SK-N-SH treated with all-trans-retinoic acid at 6 μM for 48 hours (cell line): Measurements from ENCODE around the gene ZNF503.
"Not testable (repeated sequence)": the region's sequence is repeated elsewhere in the genome, so short reads cannot be mapped to it uniquely, and the experiment has no call there.

ENCODE experiments used
- ATAC-seq: fragments of 200-7000 bp; cut with Tn5 transposase; 3 replicates; pipeline ENCODE4 v1.9.1; 2020; ENCODE audit warnings: mild to moderate bottlenecking, moderate library complexity
- ARNTL ChIP-seq: fragments of 450-650 bp; formaldehyde crosslinking; IDR thresholded peaks from 2 replicates; pipeline ENCODE4 v1.5.0; 2020; ENCODE audit warnings: low read depth, mild to moderate bottlenecking, moderate library complexity, borderline replicate concordance
- BACH2 ChIP-seq: fragments of 250-450 bp; sonication (Bioruptor Pico); IDR thresholded peaks from 2 replicates; pipeline ENCODE4 v1.9.0; 2021; ENCODE audit warnings: mild to moderate bottlenecking, borderline replicate concordance
- CSDC2 ChIP-seq: fragments of 250-450 bp; sonication (Bioruptor Pico); IDR thresholded peaks from 2 replicates; pipeline ENCODE4 v1.5.0; 2020; ENCODE audit warnings: mild to moderate bottlenecking, moderate library complexity
- ESRRG ChIP-seq: fragments of 250-450 bp; sonication (Bioruptor Pico); IDR thresholded peaks from 2 replicates; pipeline ENCODE4 v1.6.1; 2021; ENCODE audit warnings: mild to moderate bottlenecking
- GLIS3 ChIP-seq: fragments of 250-450 bp; sonication (Bioruptor Pico); IDR thresholded peaks from 2 replicates; pipeline ENCODE4 v1.5.0; 2020; ENCODE audit warnings: mild to moderate bottlenecking, moderate library complexity
- ISL1 ChIP-seq: fragments of 250-450 bp; sonication (Bioruptor Pico); IDR thresholded peaks from 2 replicates; pipeline ENCODE4 v2.1.2; 2022; ENCODE audit warnings: mild to moderate bottlenecking, moderate library complexity
- OSR1 ChIP-seq: fragments of 250-450 bp; sonication (Bioruptor Pico); IDR thresholded peaks from 2 replicates; pipeline ENCODE4 v1.8.0; 2022; ENCODE audit warnings: moderate library complexity, mild to moderate bottlenecking, inconsistent platforms
- PPARA ChIP-seq: fragments of 250-450 bp; sonication (Bioruptor Pico); IDR thresholded peaks from 2 replicates; pipeline ENCODE4 v1.5.0; 2020; ENCODE audit warnings: mild to moderate bottlenecking, borderline replicate concordance
- RARB ChIP-seq: fragments of 250-450 bp; sonication (Bioruptor Pico); IDR thresholded peaks from 2 replicates; pipeline ENCODE4 v1.8.0; 2021; ENCODE audit warnings: mild to moderate bottlenecking, moderate library complexity
- SNAI2 ChIP-seq: fragments of 250-450 bp; sonication (Bioruptor Pico); IDR thresholded peaks from 2 replicates; pipeline ENCODE4 v1.5.0; 2020; ENCODE audit warnings: mild to moderate bottlenecking, moderate library complexity
- ZC3H10 ChIP-seq: fragments of 250-450 bp; sonication (Bioruptor Pico); IDR thresholded peaks from 2 replicates; pipeline ENCODE4 v1.5.1; 2021; ENCODE audit warnings: mild to moderate bottlenecking, moderate library complexity
- ZNF565 ChIP-seq: fragments of 450-650 bp; formaldehyde crosslinking; conservative IDR thresholded peaks from 2 replicates; pipeline ENCODE4 v1.5.0; 2020; ENCODE audit warnings: low read depth, mild to moderate bottlenecking, moderate library complexity
- ZNF8 ChIP-seq: fragments of 450-650 bp; formaldehyde crosslinking; IDR thresholded peaks from 2 replicates; pipeline ENCODE4 v1.5.0; 2020; ENCODE audit warnings: mild to moderate bottlenecking, moderate library complexity
- TF ChIP-seq, protein P1 (sequence below): fragments of 250-450 bp; sonication (Bioruptor Pico); IDR thresholded peaks from 2 replicates; pipeline ENCODE4 v1.5.0; 2020; ENCODE audit warnings: mild to moderate bottlenecking, moderate library complexity
- TF ChIP-seq, protein P2 (sequence below): fragments of 250-450 bp; sonication (Bioruptor Pico); IDR thresholded peaks from 2 replicates; pipeline ENCODE4 v1.5.1; 2021; ENCODE audit warnings: mild to moderate bottlenecking, moderate library complexity
- TF ChIP-seq, protein P3 (sequence below): fragments of 250-450 bp; sonication (Bioruptor Pico); IDR thresholded peaks from 2 replicates; pipeline ENCODE4 v1.8.0; 2020; ENCODE audit warnings: mild to moderate bottlenecking, moderate library complexity, borderline replicate concordance
- TF ChIP-seq, protein P4 (sequence below): fragments of 250-450 bp; sonication (Bioruptor Pico); IDR thresholded peaks from 2 replicates; pipeline ENCODE4 v1.5.1; 2020; ENCODE audit warnings: low read depth, mild to moderate bottlenecking, moderate library complexity

ZNF503 gene

DNA sequence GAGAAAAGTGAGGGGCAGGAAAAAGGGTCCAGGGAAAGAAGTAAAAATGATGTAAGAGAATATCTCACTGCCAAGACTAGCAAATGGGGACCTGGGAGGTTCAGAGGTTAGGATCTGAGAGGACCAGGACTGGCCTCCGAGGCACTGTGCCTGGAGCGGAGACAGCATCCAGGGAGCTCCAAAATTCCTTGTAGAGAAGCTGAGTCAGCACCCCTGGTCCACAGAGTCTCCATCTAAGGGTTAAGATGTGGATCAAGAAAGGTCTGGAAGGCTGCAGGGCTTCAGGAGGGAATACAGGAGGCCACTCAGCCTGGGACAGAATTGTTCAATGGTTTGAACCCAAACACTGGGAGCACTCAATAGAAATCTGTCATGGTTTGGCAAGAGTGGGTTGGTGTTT, 30.6 kb downstream of the ZNF503 start:
- TF ChIP-seq ZC3H10 (CRISPR knock-in tag) (no peak), OSR1 (no peak), ESRRG (CRISPR knock-in tag) (no peak), PPARA (CRISPR knock-in tag) (no peak)
- TF ChIP-seq, protein P1, sequence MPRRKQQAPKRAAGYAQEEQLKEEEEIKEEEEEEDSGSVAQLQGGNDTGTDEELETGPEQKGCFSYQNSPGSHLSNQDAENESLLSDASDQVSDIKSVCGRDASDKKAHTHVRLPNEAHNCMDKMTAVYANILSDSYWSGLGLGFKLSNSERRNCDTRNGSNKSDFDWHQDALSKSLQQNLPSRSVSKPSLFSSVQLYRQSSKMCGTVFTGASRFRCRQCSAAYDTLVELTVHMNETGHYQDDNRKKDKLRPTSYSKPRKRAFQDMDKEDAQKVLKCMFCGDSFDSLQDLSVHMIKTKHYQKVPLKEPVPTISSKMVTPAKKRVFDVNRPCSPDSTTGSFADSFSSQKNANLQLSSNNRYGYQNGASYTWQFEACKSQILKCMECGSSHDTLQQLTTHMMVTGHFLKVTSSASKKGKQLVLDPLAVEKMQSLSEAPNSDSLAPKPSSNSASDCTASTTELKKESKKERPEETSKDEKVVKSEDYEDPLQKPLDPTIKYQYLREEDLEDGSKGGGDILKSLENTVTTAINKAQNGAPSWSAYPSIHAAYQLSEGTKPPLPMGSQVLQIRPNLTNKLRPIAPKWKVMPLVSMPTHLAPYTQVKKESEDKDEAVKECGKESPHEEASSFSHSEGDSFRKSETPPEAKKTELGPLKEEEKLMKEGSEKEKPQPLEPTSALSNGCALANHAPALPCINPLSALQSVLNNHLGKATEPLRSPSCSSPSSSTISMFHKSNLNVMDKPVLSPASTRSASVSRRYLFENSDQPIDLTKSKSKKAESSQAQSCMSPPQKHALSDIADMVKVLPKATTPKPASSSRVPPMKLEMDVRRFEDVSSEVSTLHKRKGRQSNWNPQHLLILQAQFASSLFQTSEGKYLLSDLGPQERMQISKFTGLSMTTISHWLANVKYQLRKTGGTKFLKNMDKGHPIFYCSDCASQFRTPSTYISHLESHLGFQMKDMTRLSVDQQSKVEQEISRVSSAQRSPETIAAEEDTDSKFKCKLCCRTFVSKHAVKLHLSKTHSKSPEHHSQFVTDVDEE (CRISPR knock-in tag): no peak
- TF ChIP-seq, protein P2, sequence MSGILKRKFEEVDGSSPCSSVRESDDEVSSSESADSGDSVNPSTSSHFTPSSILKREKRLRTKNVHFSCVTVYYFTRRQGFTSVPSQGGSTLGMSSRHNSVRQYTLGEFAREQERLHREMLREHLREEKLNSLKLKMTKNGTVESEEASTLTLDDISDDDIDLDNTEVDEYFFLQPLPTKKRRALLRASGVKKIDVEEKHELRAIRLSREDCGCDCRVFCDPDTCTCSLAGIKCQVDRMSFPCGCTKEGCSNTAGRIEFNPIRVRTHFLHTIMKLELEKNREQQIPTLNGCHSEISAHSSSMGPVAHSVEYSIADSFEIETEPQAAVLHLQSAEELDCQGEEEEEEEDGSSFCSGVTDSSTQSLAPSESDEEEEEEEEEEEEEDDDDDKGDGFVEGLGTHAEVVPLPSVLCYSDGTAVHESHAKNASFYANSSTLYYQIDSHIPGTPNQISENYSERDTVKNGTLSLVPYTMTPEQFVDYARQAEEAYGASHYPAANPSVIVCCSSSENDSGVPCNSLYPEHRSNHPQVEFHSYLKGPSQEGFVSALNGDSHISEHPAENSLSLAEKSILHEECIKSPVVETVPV (CRISPR knock-in tag): no peak
- TF ChIP-seq, protein P3, sequence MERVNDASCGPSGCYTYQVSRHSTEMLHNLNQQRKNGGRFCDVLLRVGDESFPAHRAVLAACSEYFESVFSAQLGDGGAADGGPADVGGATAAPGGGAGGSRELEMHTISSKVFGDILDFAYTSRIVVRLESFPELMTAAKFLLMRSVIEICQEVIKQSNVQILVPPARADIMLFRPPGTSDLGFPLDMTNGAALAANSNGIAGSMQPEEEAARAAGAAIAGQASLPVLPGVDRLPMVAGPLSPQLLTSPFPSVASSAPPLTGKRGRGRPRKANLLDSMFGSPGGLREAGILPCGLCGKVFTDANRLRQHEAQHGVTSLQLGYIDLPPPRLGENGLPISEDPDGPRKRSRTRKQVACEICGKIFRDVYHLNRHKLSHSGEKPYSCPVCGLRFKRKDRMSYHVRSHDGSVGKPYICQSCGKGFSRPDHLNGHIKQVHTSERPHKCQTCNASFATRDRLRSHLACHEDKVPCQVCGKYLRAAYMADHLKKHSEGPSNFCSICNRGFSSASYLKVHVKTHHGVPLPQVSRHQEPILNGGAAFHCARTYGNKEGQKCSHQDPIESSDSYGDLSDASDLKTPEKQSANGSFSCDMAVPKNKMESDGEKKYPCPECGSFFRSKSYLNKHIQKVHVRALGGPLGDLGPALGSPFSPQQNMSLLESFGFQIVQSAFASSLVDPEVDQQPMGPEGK (CRISPR knock-in tag): no peak
- TF ChIP-seq, protein P4, sequence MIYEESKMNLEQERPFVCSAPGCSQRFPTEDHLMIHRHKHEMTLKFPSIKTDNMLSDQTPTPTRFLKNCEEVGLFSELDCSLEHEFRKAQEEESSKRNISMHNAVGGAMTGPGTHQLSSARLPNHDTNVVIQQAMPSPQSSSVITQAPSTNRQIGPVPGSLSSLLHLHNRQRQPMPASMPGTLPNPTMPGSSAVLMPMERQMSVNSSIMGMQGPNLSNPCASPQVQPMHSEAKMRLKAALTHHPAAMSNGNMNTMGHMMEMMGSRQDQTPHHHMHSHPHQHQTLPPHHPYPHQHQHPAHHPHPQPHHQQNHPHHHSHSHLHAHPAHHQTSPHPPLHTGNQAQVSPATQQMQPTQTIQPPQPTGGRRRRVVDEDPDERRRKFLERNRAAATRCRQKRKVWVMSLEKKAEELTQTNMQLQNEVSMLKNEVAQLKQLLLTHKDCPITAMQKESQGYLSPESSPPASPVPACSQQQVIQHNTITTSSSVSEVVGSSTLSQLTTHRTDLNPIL: no peak
- ATAC-seq: no peak

DNA sequence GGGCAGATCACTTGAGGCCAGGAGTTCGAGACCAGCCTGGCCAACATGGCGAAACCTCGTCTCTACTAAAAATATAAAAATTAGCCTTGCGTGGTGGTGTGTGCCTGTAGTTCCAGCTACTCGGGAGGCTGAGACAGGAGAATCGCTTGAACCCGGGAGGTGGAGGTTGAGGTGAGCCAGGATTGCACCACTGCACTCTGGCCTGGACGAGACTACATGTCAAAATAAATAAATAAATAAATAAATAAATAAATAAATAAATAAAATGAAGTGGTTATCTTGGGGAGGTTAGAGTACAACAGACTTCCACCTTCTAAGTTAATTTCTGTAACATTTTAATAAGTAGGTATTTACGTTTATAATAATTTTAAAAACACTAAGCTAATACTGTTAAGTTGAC, 31.7 kb downstream of the ZNF503 start:
- not testable (repeated sequence) for ATAC-seq

DNA sequence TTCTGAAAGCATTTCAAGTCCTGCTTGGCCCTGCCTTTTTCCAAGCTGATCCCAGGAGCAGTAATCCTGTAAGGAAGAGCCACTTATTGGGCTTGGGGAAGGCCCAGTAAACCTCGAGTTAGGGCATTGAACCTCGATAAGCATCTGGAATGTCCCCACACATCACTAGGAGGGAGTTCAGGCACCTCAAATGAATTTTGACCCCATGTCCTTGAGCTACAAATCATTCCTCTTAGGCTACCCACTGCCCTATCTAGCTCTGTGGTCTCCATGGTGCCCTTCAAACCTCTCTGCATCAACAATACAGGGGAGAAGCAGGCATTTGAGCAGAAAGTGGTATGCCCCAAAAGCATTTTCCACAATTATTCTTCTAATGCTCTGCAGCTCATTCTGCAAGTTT, 33.7 kb downstream of the ZNF503 start:
- TF ChIP-seq ZNF8 (CRISPR knock-in tag) (no peak), RARB (CRISPR knock-in tag) (no peak), SNAI2 (CRISPR knock-in tag) (no peak)
- ATAC-seq: no peak

DNA sequence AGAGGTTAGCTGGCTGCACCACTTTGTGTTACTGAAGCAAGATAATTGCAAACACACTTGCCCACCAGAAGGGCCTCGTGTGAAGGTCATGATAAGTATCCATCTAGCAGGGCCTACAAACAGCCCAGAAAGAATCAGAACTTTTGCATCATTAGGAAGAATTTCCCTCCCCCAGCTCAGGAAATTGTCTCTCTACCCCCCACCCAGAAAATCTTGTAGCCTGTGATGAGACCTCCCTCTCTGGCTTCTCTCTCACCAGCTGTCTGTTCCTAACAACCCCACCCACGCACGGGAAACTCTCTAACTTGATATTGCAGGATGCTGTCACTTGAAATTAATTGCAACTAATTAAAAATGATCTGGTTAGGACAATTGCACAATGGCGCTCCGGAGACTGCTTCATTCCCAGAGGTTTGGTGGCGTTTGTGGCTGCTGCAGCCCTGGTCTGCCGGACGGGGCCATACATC, 34.5 kb downstream of the ZNF503 start:
- TF ChIP-seq ZNF565 (CRISPR knock-in tag) (no peak), GLIS3 (CRISPR knock-in tag) (no peak), ZNF8 (CRISPR knock-in tag) (no peak), ISL1 (CRISPR knock-in tag) (no peak), OSR1 (no peak), CSDC2 (CRISPR knock-in tag) (no peak), ARNTL (no peak), BACH2 (CRISPR knock-in tag) (no peak)
- TF ChIP-seq, protein P1 (CRISPR knock-in tag): no peak
- TF ChIP-seq, protein P4: no peak
- no peak for ATAC-seq
